Loucy (cell line): ENCODE measurements around the gene STAB2.

ENCODE experiments used
- CTCF ChIP-seq: fragments of 200-600 bp; sonication (generic); conservative IDR thresholded peaks from 2 replicates; pipeline ENCODE4 v1.5.1; 2014; ENCODE audit warnings: mild to moderate bottlenecking, antibody characterized with exemption, low read length
- EZH2phosphoT487 ChIP-seq: fragments of 200-600 bp; IDR thresholded peaks from 2 replicates; pipeline ENCODE4 v1.6.1; 2018; ENCODE audit warnings: antibody characterized with exemption, mild to moderate bottlenecking, moderate library complexity, borderline replicate concordance

- TF ChIP-seq CTCF = no peak; the same call in 1 of the 2 replicates
- no peak for TF ChIP-seq EZH2phosphoT487
Observed at GRCh38 chr12:103812789-103813188, 225.7 kb downstream of the STAB2 start.
